ENCODE data around the gene PDCD2L.
"Not testable (repeated sequence)": the region's sequence is repeated elsewhere in the genome, so short reads cannot be mapped to it uniquely, and the experiment has no call there.

Gene PDCD2L, protein sequence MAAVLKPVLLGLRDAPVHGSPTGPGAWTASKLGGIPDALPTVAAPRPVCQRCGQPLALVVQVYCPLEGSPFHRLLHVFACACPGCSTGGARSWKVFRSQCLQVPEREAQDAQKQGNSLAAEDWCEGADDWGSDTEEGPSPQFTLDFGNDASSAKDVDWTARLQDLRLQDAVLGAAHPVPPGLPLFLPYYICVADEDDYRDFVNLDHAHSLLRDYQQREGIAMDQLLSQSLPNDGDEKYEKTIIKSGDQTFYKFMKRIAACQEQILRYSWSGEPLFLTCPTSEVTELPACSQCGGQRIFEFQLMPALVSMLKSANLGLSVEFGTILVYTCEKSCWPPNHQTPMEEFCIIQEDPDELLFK

GRCh38 chr19:34404109-34404909, at the start of gene PDCD2L:
Gene PDCD2L, plus strand, starts transcription at chr19:34404399. Its CDS starts 32 bp downstream, at chr19:34404431.
- peak; percentile 91 for DNase-seq (ENCODE audit: low read depth)

DNA sequence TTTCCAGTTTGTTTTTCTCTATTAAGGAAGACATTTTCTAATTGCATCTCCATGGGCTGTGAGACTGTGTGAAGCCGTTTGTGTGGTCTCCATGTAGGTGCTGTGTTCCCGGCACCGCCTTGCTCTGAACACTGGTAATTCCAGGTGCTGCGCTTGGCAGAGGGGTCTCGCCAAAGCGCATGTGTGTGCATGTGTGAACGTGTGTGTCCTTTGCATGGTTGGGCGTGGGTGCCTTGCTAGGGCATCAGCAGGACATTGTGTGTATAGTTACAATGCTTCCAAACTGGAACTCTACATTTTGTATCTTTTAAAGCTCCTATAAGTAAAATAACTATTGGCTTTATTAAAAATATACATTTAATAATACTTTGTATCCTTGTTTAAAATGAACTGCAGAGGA, 49.0 kb upstream of the PDCD2L start:
- no peak for DNase-seq (ENCODE audit: low read depth)

DNA sequence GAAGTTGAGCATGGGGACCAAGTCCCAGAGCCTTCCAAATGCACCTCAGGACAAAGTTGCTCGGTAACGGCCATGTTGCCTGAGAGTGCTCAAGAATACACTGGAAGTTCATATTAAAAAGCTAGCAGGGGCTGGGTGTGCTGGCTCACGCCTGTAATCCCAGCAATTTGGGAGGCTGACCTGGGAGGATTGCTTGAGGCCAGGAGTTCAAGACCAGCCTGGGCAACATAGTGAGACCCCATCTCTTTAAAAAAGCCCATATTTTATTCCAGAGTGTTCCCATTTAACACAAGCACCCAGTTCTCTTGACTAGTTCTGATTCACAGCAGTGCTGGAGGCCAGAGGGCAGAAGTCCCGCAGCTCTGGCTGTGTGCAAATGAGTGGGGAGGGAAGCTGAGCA, 47.3 kb upstream of the PDCD2L start:
- no peak for DNase-seq (ENCODE audit: low read depth)

DNA sequence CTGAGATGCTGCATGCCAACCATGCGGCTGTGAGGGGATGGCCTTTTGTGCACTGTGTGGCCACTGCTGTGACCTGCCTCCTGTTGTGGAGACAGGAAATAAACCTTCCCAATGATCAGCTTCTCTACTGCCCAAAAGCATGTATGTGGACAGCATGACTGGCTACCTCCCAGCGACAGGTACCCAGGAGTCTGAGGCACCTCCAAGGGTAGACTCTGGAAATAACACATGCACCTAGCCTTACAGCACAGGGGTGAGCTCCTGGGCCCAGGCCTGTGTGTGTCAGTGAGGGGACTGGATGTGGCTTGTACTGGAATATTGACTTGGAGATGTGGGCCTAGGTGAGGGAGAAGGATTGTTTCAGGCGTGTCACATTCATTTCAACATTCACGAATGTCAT, 46.8 kb upstream of the PDCD2L start:
- DNase-seq (ENCODE audit: low read depth) = no peak

DNA sequence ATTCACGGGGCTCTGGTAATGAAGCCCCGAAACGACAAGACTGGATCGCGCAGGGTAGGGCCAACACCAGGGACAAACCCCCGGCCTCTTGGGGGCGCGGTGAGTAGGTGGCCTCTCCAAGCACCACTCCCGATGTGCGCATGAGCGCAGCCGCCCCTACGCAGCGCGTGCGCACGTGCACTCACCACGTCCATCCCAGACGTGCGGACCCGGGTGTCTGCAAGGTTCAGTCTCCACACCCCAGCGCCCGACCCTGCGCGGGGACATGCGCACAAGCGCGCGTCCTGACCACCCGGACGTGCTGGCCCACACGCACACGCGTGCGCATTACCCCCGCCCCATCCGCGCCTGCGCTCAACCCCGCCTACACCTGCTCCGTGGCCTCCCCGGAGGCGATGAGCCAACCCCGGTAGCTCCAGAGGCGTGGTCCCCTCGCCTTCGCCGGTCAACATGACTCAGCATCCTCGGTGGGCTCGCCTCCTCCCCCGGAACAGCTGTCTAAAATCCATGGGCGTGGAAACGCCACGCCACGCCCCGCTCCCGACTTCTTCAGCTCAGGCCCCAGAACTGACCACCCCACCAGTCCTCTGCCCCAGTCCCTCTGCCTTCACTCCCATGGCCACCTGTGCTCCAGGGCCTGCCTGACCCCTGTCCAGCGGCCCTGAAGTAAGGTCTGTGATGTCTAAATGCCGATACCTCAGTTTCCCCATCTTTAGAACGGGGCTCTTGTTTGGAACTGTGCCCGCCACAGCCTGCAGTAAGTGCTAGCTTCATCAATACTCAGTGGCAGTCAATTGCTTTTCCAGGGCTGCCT, 44.9 kb upstream of the PDCD2L start:
- peak; percentile 95 for DNase-seq (ENCODE audit: low read depth)

DNA sequence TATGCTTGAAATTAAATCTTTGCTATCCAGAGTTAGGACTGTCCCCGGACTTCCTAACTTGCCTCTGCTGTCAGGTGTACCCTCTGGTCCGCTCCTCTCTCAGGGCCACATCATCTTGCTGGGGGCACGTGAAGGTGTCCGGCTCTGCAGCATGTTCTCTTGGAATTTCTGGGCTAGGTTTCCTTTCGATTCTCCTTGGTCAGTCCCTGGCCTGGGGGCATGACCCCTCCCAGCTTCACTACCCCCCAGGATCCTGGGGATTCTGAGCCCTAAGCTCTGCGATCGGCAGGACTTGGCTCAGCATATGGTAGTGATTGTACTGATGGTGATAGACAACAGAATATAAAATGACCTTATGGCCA, 44.3 kb upstream of the PDCD2L start:
- no peak for DNase-seq (ENCODE audit: low read depth)

- DNase-seq (ENCODE audit: low read depth) = no peak
These were observed 43.8 kb upstream of the PDCD2L start for GRCh38 chr19:34360354-34360909.

DNA sequence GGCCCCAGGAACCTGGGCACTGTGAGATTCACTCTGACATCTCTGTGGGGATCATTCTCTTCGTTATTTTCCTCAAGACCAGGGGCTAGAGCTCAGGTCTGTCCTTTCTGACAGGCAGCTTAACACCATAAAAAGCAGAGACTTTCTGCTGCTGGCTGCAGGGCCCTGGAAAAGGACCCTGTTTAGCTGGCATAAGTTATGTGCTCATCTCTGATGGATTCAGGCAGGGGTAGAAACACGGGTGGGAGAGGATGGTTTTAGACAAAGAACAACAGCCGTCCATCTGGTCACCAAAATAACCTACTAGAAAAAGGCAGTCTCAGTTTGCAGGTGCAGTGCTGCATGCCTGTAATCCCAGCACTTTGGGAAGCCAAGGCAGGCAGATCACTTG, 41.5 kb upstream of the PDCD2L start:
- DNase-seq (ENCODE audit: low read depth) = no peak

DNA sequence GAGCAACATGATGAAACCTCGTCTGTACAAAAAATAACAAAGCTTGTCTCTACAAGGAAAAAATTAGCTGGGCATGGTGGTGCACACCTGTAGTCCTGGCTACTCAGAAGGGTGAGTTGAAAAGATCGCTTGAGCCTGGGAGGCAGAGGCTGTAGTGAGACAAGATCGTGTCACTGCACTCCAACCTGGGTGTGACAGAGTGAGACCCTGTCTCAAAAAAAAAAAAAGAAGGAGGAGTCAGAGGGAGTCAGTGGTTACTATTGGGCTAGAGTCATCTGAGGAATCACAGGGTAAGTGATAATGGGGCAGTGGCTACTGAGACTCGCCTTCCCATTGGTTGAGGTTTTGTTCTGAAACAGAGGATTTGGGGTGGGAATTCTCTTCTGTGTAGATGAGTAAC, 41.1 kb upstream of the PDCD2L start:
- DNase-seq (ENCODE audit: low read depth) = no peak

GRCh38 chr19:34363930-34364329, 40.3 kb upstream of the PDCD2L start:
- DNase-seq (ENCODE audit: low read depth) = no peak

DNA sequence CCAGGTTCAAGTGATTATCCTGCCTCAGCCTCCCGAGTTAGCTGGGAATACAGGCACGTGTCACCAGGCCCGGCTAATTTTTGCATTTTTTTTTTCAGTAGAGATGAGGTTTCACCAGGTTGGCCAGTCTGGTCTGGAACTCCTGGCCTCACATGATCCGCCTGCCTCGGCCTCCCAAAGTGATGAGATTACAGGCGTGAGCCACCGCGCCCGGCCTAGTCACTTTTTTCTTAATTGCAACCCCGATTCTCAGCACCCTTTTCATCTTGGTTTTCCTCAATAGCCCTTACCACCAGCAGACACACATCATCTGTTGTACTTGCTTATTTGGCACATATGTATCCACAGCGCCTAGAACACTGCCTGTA, 39.8 kb upstream of the PDCD2L start:
- no peak for DNase-seq (ENCODE audit: low read depth)

DNA sequence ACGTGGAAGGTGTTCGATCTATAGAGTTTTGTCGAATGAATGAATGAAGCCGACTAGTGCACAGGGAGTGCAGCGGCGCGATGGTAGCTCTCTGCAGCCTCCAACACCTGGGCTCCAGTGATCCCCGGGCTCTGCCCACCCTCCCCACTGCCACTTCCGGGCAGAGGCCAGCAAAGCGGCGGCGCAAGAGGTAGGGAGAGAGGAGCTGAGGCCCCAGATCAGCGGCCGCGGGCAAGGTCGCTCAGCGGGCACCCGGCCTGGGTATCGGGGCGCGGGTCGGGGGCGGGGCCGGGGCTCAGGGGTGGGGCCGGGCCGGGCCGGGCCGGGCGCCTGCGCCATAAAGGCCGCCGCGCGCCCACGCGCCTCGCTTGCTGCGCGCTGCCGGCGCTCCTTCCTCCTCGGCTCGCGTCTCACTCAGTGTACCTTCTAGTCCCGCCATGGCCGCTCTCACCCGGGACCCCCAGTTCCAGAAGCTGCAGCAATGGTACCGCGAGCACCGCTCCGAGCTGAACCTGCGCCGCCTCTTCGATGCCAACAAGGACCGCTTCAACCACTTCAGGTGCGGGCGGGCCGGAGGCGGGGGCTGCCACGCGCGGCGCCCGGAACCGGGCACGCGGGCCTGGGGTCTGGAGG, 39.3 kb upstream of the PDCD2L start, which contains the start of gene GPI:
Gene GPI, plus strand, starts transcription at position 367 of the 633 bp plus-strand sequence. Its CDS starts 71 bp downstream, at position 438.
- peak; percentile 65 for DNase-seq (ENCODE audit: low read depth)

GRCh38 chr19:34365463-34366401, 38.5 kb upstream of the PDCD2L start:
- DNase-seq (ENCODE audit: low read depth) = no peak

- no peak for DNase-seq (ENCODE audit: low read depth)
These were observed 37.2 kb upstream of the PDCD2L start for GRCh38 chr19:34366738-34367623.

GRCh38 chr19:34367624-34367957, 36.6 kb upstream of the PDCD2L start:
- no peak for DNase-seq (ENCODE audit: low read depth)

DNA sequence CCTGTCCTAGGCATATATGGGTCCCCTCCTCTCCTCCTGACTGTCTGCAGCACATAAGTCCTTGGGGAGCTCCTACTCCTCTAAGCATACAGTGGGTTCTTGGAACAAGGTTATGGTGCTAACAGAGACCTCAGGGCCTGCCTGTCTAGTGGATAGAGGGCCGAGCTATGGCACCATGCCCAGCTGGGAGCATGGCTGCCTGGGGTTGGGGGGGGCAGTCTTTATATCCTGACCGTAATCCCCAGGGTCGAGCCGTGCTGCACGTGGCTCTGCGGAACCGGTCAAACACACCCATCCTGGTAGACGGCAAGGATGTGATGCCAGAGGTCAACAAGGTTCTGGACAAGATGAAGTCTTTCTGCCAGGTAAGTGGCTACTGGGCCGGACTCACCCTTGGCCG, 35.9 kb upstream of the PDCD2L start:
- no peak for DNase-seq (ENCODE audit: low read depth)

DNA sequence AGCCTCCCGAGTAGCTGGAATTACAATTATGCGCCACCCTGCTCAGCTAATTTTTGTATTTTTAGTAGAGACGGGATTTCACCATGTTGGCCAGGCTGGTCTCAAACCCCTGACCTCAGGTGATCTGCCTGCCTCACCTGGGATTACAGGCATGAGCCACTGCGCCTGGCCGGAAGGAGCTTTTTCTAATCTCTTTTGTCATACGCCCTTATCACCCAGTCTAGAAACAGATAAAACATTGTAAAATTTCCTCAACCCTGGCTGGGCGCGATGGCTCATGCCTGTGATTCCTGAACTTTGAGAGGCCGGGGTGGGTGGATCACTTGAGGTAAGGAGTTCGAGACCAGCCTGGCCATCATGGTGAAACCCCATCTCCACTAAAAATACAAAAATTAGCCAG, 35.0 kb upstream of the PDCD2L start:
- DNase-seq (ENCODE audit: low read depth) = not testable (repeated sequence)

DNA sequence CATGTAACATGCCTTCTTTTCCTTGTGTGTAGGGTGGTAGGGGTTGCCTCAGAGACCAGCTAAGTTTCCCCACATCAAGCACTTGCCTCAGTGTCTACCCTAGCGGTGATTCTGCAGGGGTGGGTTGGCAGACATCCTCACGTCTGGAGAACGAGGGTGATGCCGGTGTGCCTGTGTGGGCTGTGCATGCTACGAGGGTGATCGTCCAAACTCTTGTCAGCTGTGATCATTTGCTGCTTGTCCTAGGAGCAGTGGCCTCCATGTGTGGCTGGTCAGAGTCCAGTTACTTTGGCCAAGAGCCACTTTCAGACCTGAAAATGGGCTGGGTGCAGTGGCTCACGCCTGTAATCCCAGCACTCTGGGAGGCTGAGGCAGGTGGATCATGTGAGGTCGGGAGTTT, 34.1 kb upstream of the PDCD2L start:
- no peak for DNase-seq (ENCODE audit: low read depth)

GRCh38 chr19:34370983-34371382, 33.2 kb upstream of the PDCD2L start:
- DNase-seq (ENCODE audit: low read depth) = no peak

Measured in activated T-helper 9 cell treated with anti-CD3 and anti-CD28 coated beads, Interleukin-2, amount 50 U/mL, for 16 hours (primary cell).